Right atrium auricular region (tissue), 2 donors: ENCODE measurements around the gene NAALADL2. TPM values are rescaled to one million over a fixed set of nuclear protein-coding genes. Genes with fewer than 3 reads are reported as not detected.

Experiments used
- DNase-seq: peaks from one replicate; pipeline ENCODE4 v3.0.0-alpha.2; 2019; ENCODE audit warnings: low spot score
- H3K27ac ChIP-seq, 2 donors: fragments of 200-600 bp; sonication (generic); 1 replicate in 1 of 2; 2 replicates in 1 of 2; pipeline ENCODE4 v1.5.1; 2016 to 2019
- H3K27me3 ChIP-seq, 2 donors: fragments of 200-600 bp; sonication (generic); one replicate each; pipeline versions ENCODE4 v1.5.1 to v1.6.0; 2017 to 2019
- H3K36me3 ChIP-seq: fragments of 200-600 bp; sonication (generic); one replicate; pipeline ENCODE4 v1.5.1; 2016
- H3K4me1 ChIP-seq, 2 donors: fragments of 200-600 bp; sonication (generic); one replicate each; pipeline versions ENCODE4 v1.5.1 to v1.6.0; 2017 to 2019
- H3K4me3 ChIP-seq, 2 donors: fragments of 200-600 bp; sonication (generic); 1 replicate in 1 of 2; 2 replicates in 1 of 2; pipeline ENCODE4 v1.5.1; 2017 to 2019; ENCODE audit warnings: mild to moderate bottlenecking in 1 of 2, moderate library complexity in 1 of 2
- H3K9me3 ChIP-seq, 2 donors: fragments of 200-600 bp; sonication (generic); one replicate each; pipeline ENCODE4 v1.5.1; 2019
- total RNA-seq, 2 donors: library from RNA; depleted of rRNA; stranded (reverse); fragments of >200 nt; gene quantifications; one replicate each; pipeline ENCODE4 v1.1.0, GENCODE V29; 2016
- TF ChIP-seq, protein P1 (sequence below), 2 donors: fragments of 200-600 bp; sonication (generic); IDR thresholded peaks; one replicate each; pipeline ENCODE4 v1.5.1; 2019; ENCODE audit warnings: antibody characterized with exemption in 2 of 2

NAALADL2 gene
- total RNA-seq, 2 donors from 2014 or later = 2.5 to 3.2 TPM

DNA sequence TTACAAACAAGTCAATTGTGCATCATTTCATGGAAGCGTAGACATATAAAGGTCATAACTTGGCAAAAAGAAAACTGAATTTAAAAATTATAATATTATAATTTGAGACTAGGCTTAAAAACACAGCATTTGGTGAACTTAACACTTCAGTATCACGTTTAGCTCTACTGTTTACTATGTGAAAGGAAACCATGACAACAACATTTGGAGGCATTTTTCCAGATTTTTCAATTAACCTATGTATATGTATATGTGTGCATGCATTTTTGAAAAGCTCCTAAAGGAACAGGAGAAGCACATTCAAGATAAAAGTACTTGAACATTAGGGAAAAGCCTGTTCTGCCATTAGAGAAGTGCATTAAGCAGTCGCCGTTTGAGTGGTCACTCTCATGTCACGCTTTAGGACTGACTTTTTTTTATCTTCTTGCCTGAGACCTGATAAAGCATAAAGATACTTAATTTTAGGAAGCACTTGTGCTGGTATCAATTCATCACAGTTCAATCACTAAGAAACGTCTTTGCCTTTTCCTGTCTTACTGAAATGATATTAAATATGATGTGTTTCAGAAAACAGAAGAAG lies 156.0 kb downstream of the NAALADL2 start:
- DNase-seq = no peak
- no peaks in the 10 kb centered on the region for H3K4me1 ChIP-seq
- no peaks in the 10 kb centered on the region for H3K36me3 ChIP-seq
- H3K9me3 ChIP-seq = no peaks in the 10 kb centered on the region
- H3K27me3 ChIP-seq = no peaks in the 10 kb centered on the region
- H3K4me3 ChIP-seq = no peak overlapping the region
- TF ChIP-seq, protein P1, sequence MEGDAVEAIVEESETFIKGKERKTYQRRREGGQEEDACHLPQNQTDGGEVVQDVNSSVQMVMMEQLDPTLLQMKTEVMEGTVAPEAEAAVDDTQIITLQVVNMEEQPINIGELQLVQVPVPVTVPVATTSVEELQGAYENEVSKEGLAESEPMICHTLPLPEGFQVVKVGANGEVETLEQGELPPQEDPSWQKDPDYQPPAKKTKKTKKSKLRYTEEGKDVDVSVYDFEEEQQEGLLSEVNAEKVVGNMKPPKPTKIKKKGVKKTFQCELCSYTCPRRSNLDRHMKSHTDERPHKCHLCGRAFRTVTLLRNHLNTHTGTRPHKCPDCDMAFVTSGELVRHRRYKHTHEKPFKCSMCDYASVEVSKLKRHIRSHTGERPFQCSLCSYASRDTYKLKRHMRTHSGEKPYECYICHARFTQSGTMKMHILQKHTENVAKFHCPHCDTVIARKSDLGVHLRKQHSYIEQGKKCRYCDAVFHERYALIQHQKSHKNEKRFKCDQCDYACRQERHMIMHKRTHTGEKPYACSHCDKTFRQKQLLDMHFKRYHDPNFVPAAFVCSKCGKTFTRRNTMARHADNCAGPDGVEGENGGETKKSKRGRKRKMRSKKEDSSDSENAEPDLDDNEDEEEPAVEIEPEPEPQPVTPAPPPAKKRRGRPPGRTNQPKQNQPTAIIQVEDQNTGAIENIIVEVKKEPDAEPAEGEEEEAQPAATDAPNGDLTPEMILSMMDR (IDR thresholded peaks at IDR 0.05) = no peak
- H3K27ac ChIP-seq = no peak overlapping the region

DNA sequence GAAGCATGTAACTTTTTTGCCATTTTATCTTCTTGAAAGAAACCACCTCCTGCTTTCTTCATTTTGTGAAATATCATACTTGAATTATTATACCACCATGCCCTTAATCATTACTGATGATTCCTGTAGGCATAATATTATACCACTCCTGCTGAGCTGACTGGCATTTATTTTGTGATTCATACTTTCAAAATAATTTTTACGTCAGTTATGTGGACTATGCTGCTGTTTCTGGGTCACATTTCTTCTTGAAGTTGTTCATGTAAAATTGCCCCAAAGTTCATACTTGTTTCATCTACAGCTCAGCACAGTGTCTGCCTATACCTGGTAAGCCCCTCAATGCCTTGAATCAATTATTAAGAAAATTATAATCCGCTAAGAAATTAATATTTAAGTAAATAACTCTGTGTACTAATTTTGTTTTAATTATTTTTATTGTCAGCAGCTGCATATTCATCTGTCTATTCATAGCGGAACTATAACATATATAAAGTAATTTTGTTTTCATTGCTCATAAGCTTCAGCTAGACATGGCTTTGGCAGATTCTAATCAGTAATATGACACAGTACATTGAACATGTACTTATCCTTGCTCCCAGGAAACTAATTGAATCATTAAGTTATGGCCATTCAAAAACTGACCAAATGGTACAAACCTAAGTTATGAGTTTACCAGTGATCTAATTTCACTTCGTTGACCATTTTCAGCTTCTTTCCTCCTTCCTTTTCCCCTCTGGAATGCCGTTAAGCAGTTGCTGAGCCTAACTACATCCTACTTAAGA lies 160.0 kb downstream of the NAALADL2 start:
- H3K27ac ChIP-seq = no peak overlapping the region
- H3K4me3 ChIP-seq = no peak overlapping the region
- H3K4me1 ChIP-seq = no peaks in the 10 kb centered on the region
- H3K27me3 ChIP-seq = no peaks in the 10 kb centered on the region
- DNase-seq = no peak
- TF ChIP-seq, protein P1 (IDR thresholded peaks at IDR 0.05) = no peak
- no peaks in the 10 kb centered on the region for H3K9me3 ChIP-seq
- H3K36me3 ChIP-seq = no peaks in the 10 kb centered on the region

DNA sequence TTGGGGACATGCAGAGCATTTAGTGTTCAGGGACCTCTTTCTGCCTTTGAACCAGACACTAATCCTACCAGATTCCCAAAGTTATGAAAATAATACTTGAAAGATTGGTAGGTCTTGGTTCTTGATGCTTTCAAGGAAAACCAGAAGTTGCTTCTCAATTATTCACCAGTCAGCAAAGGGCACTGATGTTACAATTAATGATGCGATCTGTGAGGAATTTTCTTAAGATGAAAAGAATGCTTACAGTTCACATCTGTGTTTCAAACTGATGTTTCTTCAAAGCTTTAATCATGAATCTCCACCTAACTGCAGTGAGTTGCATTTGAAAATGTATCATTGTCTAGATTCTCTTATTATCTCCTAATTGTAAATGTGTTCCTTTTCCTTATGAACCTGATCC lies 161.0 kb downstream of the NAALADL2 start:
- Histone ChIP-seq H3K36me3 (no peaks in the 10 kb centered on the region), H3K27me3 (no peaks in the 10 kb centered on the region)
- TF ChIP-seq, protein P1 (IDR thresholded peaks at IDR 0.05) = no peak

DNA sequence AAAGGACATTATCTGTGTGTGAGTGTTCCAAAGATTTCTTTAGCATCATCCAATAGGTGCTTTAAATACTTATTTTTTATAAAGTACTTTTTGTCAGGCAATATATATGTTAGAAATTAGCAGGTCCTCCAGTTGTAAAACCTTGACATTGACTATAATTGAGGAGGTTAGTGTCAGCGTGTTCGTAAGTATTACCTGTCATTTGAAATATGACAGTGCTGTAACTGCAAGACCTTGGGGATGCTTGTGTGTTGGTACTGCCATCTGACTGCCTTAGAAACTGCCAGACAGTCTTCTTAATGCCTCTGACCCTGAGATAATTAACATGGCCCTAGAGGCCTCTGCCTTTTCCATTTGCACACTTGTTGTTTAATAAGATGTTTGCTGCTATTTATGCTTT lies 170.7 kb downstream of the NAALADL2 start:
- Histone ChIP-seq H3K27ac (no peak overlapping the region), H3K4me1 (no peaks in the 10 kb centered on the region), H3K36me3 (no peaks in the 10 kb centered on the region), H3K4me3 (no peak overlapping the region), H3K9me3 (no peaks in the 10 kb centered on the region), H3K27me3 (no peaks in the 10 kb centered on the region)
- TF ChIP-seq, protein P1 (IDR thresholded peaks at IDR 0.05) = no peak
- no peak for DNase-seq

More for the DNA sequence above, 161.0 kb downstream of the NAALADL2 start:
- Histone ChIP-seq H3K4me1 (no peaks in the 10 kb centered on the region), H3K9me3 (no peaks in the 10 kb centered on the region), H3K4me3 (no peak overlapping the region), H3K27ac (no peak overlapping the region)
- DNase-seq = no peak

DNA sequence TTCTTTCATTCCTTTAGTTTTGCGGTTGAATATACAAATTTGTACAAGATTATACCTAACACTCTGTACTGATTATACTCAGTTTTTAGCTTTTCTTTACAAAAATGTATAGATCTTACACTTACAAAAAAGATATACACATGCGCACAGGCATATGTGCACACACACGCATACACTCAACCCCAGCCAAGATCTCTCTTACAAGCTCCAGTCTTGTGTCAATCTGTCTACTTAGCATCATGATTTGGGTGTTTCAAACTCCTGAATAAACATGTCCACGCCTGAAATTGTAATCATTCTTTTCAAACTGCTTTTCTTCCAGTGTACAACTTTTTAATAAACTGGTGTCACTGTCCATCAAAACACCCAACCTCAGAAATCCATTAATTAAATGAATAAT lies 180.7 kb downstream of the NAALADL2 start:
- no peaks in the 10 kb centered on the region for H3K9me3 ChIP-seq
- H3K27me3 ChIP-seq = no peaks in the 10 kb centered on the region
- H3K27ac ChIP-seq = no peak overlapping the region
- H3K4me1 ChIP-seq = no peaks in the 10 kb centered on the region
- no peak overlapping the region for H3K4me3 ChIP-seq
- no peaks in the 10 kb centered on the region for H3K36me3 ChIP-seq
- TF ChIP-seq, protein P1 (IDR thresholded peaks at IDR 0.05) = no peak
- no peak for DNase-seq
